Kidney glomerular epithelial cell (primary cell): Measurements from ENCODE around the gene ASCC1.
"Not testable (repeated sequence)": the region's sequence is repeated elsewhere in the genome, so short reads cannot be mapped to it uniquely, and the experiment has no call there.

ENCODE experiments used
- DNase-seq: peaks from one replicate; lab custom pipeline; 2025; lab: John Stamatoyannopoulos, UW

ASCC1 gene

GRCh38 chr10:72170263-72170662, 45.8 kb downstream of the ASCC1 start:
- peak; percentile 33 for DNase-seq

GRCh38 chr10:72167118-72167517, 49.0 kb downstream of the ASCC1 start:
- DNase-seq = no peak

GRCh38 chr10:72164617-72165016, 51.5 kb downstream of the ASCC1 start:
- DNase-seq = no peak

GRCh38 chr10:72162978-72163377, 53.1 kb downstream of the ASCC1 start:
- no peak for DNase-seq

GRCh38 chr10:72158176-72158575, 57.9 kb downstream of the ASCC1 start:
- no peak for DNase-seq

- no peak for DNase-seq
Measured at GRCh38 chr10:72156223-72156622, 59.9 kb downstream of the ASCC1 start.

GRCh38 chr10:72152286-72152685, 63.8 kb downstream of the ASCC1 start:
- no peak for DNase-seq

- not testable (repeated sequence) for DNase-seq
Measured at GRCh38 chr10:72150746-72151478, 65.2 kb downstream of the ASCC1 start.

GRCh38 chr10:72147324-72147584, 68.8 kb downstream of the ASCC1 start:
- not testable (repeated sequence) for DNase-seq

- DNase-seq = no peak
Measured at GRCh38 chr10:72146559-72147323, 69.3 kb downstream of the ASCC1 start.

- peak; percentile 38 for DNase-seq
Measured at GRCh38 chr10:72146071-72146470, 70.0 kb downstream of the ASCC1 start.

GRCh38 chr10:72145657-72146056, 70.4 kb downstream of the ASCC1 start:
- no peak for DNase-seq

- DNase-seq = no peak
Measured at GRCh38 chr10:72140850-72141249, 75.2 kb downstream of the ASCC1 start.

- DNase-seq = no peak
Measured at GRCh38 chr10:72140174-72140573, 75.9 kb downstream of the ASCC1 start.

- no peak for DNase-seq
Measured at GRCh38 chr10:72137583-72137982, 78.5 kb downstream of the ASCC1 start.

- not testable (repeated sequence) for DNase-seq
Measured at GRCh38 chr10:72136225-72136624, 79.9 kb downstream of the ASCC1 start.

GRCh38 chr10:72134785-72135767, 81.0 kb downstream of the ASCC1 start:
- no peak for DNase-seq

- peak; percentile 6 for DNase-seq
Measured at GRCh38 chr10:72133517-72133916, 82.6 kb downstream of the ASCC1 start.

GRCh38 chr10:72132854-72133253, 83.2 kb downstream of the ASCC1 start:
- DNase-seq = no peak

- DNase-seq = no peak
Measured at GRCh38 chr10:72127571-72127970, 88.5 kb downstream of the ASCC1 start.

GRCh38 chr10:72126872-72127232, 89.2 kb downstream of the ASCC1 start:
- DNase-seq = no peak

- DNase-seq = no peak
Measured at GRCh38 chr10:72126184-72126871, 89.7 kb downstream of the ASCC1 start.
